ENCODE results near the gene TNK2.

DNA sequence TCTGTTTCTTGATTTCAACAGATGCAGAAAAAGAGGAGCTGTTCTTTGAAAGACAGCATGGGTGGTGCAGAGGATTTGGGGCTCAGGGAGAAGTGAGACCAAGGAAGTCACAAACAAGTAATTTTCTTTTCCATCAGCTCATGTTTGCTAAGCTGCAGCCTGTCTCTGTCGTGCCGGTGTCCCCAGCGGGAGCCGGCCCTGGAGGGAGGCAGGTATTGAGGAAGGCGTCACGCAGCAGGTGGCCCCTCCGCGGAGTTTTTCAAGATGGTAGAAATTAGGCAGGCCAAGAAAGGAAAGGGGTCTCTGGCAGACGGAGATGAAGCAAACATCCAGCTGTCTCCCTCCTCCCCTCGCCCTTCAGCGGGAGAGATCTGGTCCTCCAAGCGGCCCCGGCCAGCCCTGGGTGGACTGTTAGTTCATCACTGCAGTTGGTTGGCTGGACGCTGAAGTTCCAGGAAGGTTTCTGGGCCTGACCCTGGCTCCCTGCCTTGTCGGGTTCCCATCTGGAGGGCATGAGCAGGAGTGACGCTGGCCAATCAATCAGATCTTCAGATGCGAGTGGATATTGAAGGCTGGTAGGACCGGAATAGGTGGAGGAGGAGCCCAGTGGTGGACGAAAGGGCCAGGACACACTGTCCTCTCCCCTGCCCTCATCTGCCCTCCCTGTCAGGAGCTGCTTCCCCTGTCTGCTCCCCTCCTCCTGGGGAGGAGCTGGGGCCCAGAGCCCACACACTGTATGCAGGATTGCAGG lies 68.9 kb downstream of the TNK2 start:
- TF ChIP-seq CTCF (conservative IDR thresholded peaks at IDR 0.05; ENCODE audit: low read depth, low read length) (no peak), EZH2 (IDR thresholded peaks at IDR 0.05; ENCODE audit: borderline replicate concordance, low read depth, low read length, poor library complexity, severe bottlenecking) (no peak)

Data from A673 (cell line).